ENCODE results near the gene GHDC. TPM values are rescaled to one million over a fixed set of nuclear protein-coding genes. Genes with fewer than 3 reads are reported as not detected.

GHDC gene
- total RNA-seq, 1 experiment from 2014 or later: 7.5 TPM

GRCh38 chr17:42179911-42180410, 14.3 kb downstream of the GHDC start:
- POLR2A ChIA-PET: no interaction called here
- ATAC-seq (peak; percentile 54), DNase-seq (ENCODE audit: low spot score) (peak; percentile 85)
- Mint-ChIP-seq H3K27me3 (ENCODE audit: low read depth) (peaks cover 53% of the 10 kb centered on the region), H3K4me1 (peaks cover 25% of the 10 kb centered on the region), H3K36me3 (no peaks in the 10 kb centered on the region), H3K27ac (no peak overlapping the region), H3K9me3 (no peaks in the 10 kb centered on the region), H3K4me3 (peak overlapping the region; percentile 76)
- CTCF ChIA-PET: interaction anchor here (0.6 to 3.7 kb wide), 28 partner anchors 9 to 356 kb away, joined by 3 to 33 read pairs (median 5); partner anchors contain the start of genes CAVIN1, DNAJC7, HSPB9 and KAT2A
- peak; percentile 54; the same call in 1 of the 2 replicates for TF ChIP-seq CREM (CRISPR knock-in tag; IDR thresholded peaks at IDR 0.05)
- TF ChIP-seq TCF7 (CRISPR knock-in tag; IDR thresholded peaks at IDR 0.05; ENCODE audit: low read depth): peak; percentile 49; the same call in 1 of the 2 replicates
- no peak for TF ChIP-seq MLX (CRISPR knock-in tag; IDR thresholded peaks at IDR 0.05)
- peak; percentile 77; the same call in 1 of the 2 replicates for TF ChIP-seq FOXP4 (CRISPR knock-in tag; IDR thresholded peaks at IDR 0.05)
- TF ChIP-seq HMGA2 (CRISPR knock-in tag; IDR thresholded peaks at IDR 0.05): no peak
- 0 out of 2 replicates have a peak, but pooled peaks have one; percentile 47 for TF ChIP-seq IRF1 (CRISPR knock-in tag; IDR thresholded peaks at IDR 0.05)
- TF ChIP-seq NR3C1 (CRISPR knock-in tag; conservative IDR thresholded peaks at IDR 0.05; ENCODE audit: low read depth): no peak
- TF ChIP-seq TEAD1 (CRISPR knock-in tag; IDR thresholded peaks at IDR 0.05): peak; percentile 68
- TF ChIP-seq MAX (CRISPR knock-in tag; IDR thresholded peaks at IDR 0.05): peak; percentile 25; the same call in 1 of the 2 replicates
- TF ChIP-seq MXD4 (CRISPR knock-in tag; IDR thresholded peaks at IDR 0.05; ENCODE audit: borderline replicate concordance): no peak
- peak; percentile 73 for TF ChIP-seq FOXP1 (CRISPR knock-in tag; IDR thresholded peaks at IDR 0.05; ENCODE audit: borderline replicate concordance)
- TF ChIP-seq ZBTB43 (CRISPR knock-in tag; IDR thresholded peaks at IDR 0.05): peak; percentile 71; the same call in 1 of the 2 replicates
- peak; percentile 73 for TF ChIP-seq E2F4 (CRISPR knock-in tag; IDR thresholded peaks at IDR 0.05; ENCODE audit: borderline replicate concordance, low read depth)
- TF ChIP-seq TEAD4 (CRISPR knock-in tag; IDR thresholded peaks at IDR 0.05): peak; percentile 73; the same call in 1 of the 2 replicates
- TF ChIP-seq NFE2L1 (CRISPR knock-in tag; IDR thresholded peaks at IDR 0.05): peak; percentile 96
- TF ChIP-seq ZNF512 (CRISPR knock-in tag; IDR thresholded peaks at IDR 0.05; ENCODE audit: borderline replicate concordance): no peak
- peak; percentile 81; the same call in 1 of the 2 replicates for TF ChIP-seq ZNF281 (CRISPR knock-in tag; IDR thresholded peaks at IDR 0.05)
- peak; percentile 37; the same call in 1 of the 2 replicates for TF ChIP-seq ESRRA (CRISPR knock-in tag; IDR thresholded peaks at IDR 0.05; ENCODE audit: borderline replicate concordance)
- 0 out of 2 replicates have a peak, but pooled peaks have one; percentile 59 for TF ChIP-seq PREB (CRISPR knock-in tag; IDR thresholded peaks at IDR 0.05; ENCODE audit: borderline replicate concordance)
- peak; percentile 73; the same call in 1 of the 2 replicates for TF ChIP-seq SMAD3 (CRISPR knock-in tag; IDR thresholded peaks at IDR 0.05; ENCODE audit: borderline replicate concordance)
- TF ChIP-seq IRF2 (CRISPR knock-in tag; IDR thresholded peaks at IDR 0.05; ENCODE audit: borderline replicate concordance, low read depth): no peak

Data from WTC11 (cell line).